B cell (primary cell): ENCODE measurements around the gene AMT. TPM values are rescaled to one million over a fixed set of nuclear protein-coding genes. Genes with fewer than 3 reads are reported as not detected.
A peak's percentile ranks its signal among the peaks of the same experiment; 100 is the strongest.
"Not testable (repeated sequence)": the region's sequence is repeated elsewhere in the genome, so short reads cannot be mapped to it uniquely, and the experiment has no call there.

Source experiments
- ATAC-seq: fragments of 200-7000 bp; cut with Tn5 transposase; one replicate; pipeline ENCODE4 v1.10.0; 2021; ENCODE audit warnings: low read depth, mild to moderate bottlenecking, moderate number of reproducible peaks, moderate library complexity
- CTCF ChIA-PET: fragments of 350-600 bp; sonication (Branson Sonifier 250); formaldehyde crosslinking; loops from one replicate; lab custom pipeline; 2021; ENCODE audit warnings: antibody characterized with exemption, inconsistent platforms; lab: Charles Lee
- POLR2A ChIA-PET: fragments of 350-600 bp; sonication (Branson Sonifier 250); formaldehyde crosslinking; loops from one replicate; lab custom pipeline; 2021; ENCODE audit warnings: antibody characterized with exemption; lab: Charles Lee
- DNase-seq: peaks from one replicate; pipeline ENCODE4 v3.0.0; 2013
- H2AFZ ChIP-seq: 2 replicates; pipeline ENCODE4 v1.6.1; 2012; ENCODE audit warnings: mild to moderate bottlenecking, low read depth, low read length; ENCODE audit not compliant: insufficient read depth, poor library complexity, severe bottlenecking
- H3K27ac ChIP-seq, 2 donors: 1 replicate in 1 of 2; 2 replicates in 1 of 2; pipeline ENCODE4 v1.5.1; 2012 to 2013; ENCODE audit warnings: low read length in 2 of 2, mild to moderate bottlenecking in 2 of 2, moderate library complexity in 1 of 2
- H3K27me3 ChIP-seq, 4 experiments: fragments of 200-600 bp in 1 of 4; sonication (generic) in 1 of 4; replicated peaks in 1 of 4; 1 replicate in 2 of 4; 2 replicates in 2 of 4; pipeline versions ENCODE4 v1.6.1 to v1.7.0; 2013 to 2016; ENCODE audit warnings: low read length in 3 of 4, mild to moderate bottlenecking in 2 of 4, mixed read lengths in 1 of 4, moderate library complexity in 1 of 4; ENCODE audit not compliant: insufficient read depth in 4 of 4, control insufficient read depth in 3 of 4; ENCODE audit errors: control extremely low read depth in 1 of 4
- H3K36me3 ChIP-seq, 2 experiments: replicated peaks in 1 of 2; 1 replicate in 1 of 2; 2 replicates in 1 of 2; pipeline versions ENCODE4 v1.6.1 to v1.7.1; 2013; ENCODE audit warnings: low read length in 1 of 2; ENCODE audit not compliant: insufficient read depth in 2 of 2, control insufficient read depth in 1 of 2; ENCODE audit errors: control extremely low read depth in 1 of 2, extremely low read depth in 1 of 2
- H3K4me1 ChIP-seq, 2 donors: fragments of 200-600 bp in 1 of 2; sonication (generic) in 1 of 2; 1 replicate in 1 of 2; 2 replicates in 1 of 2; pipeline versions ENCODE4 v1.5.1 to v1.6.1; 2013 to 2017; ENCODE audit warnings: low read length in 2 of 2; ENCODE audit not compliant: control insufficient read depth in 2 of 2, insufficient read depth in 2 of 2
- H3K4me2 ChIP-seq: replicated peaks from 2 replicates; pipeline ENCODE3; 2012; ENCODE audit warnings: mild to moderate bottlenecking, low read depth, low read length; ENCODE audit not compliant: poor library complexity, severe bottlenecking
- H3K4me3 ChIP-seq, 5 experiments: fragments of 200-600 bp in 1 of 5; sonication (generic) in 1 of 5; 1 replicate in 3 of 5; 2 replicates in 2 of 5; pipeline versions ENCODE4 v1.5.1 to v1.7.0; 2011 to 2016; ENCODE audit warnings: low read length in 4 of 5, mild to moderate bottlenecking in 4 of 5, low read depth in 2 of 5, control low read depth in 1 of 5, moderate library complexity in 1 of 5; ENCODE audit not compliant: insufficient read depth in 1 of 5; ENCODE audit errors: control extremely low read depth in 1 of 5, extremely low read depth in 1 of 5
- H3K79me2 ChIP-seq: fragments of 200-600 bp; sonication (generic); one replicate; pipeline ENCODE4 v1.6.0; 2016; ENCODE audit warnings: low read length; ENCODE audit not compliant: control insufficient read depth, insufficient read depth
- H3K9ac ChIP-seq: fragments of 200-600 bp; sonication (generic); 2 replicates; pipeline ENCODE4 v1.6.1; 2017; ENCODE audit warnings: mild to moderate bottlenecking, low read length, moderate library complexity
- H3K9me3 ChIP-seq, 3 donors: one replicate each; pipeline versions ENCODE4 v1.6.1 to v1.7.1; 2013; ENCODE audit warnings: low read length in 2 of 3; ENCODE audit not compliant: control insufficient read depth in 2 of 3, insufficient read depth in 1 of 3; ENCODE audit errors: control extremely low read depth in 1 of 3
- H4K20me1 ChIP-seq: 2 replicates; pipeline ENCODE4 v1.6.0; 2012; ENCODE audit warnings: mild to moderate bottlenecking, low read length; ENCODE audit not compliant: insufficient read depth, control insufficient read depth, poor library complexity, severe bottlenecking
- H3K27ac Mint-ChIP-seq: one replicate; pipeline ENCODE4 v1.8.0; 2021; ENCODE audit warnings: mixed read lengths
- H3K27me3 Mint-ChIP-seq: one replicate; pipeline ENCODE4 v1.8.0; 2021; ENCODE audit warnings: mixed read lengths
- H3K4me1 Mint-ChIP-seq: one replicate; pipeline ENCODE4 v1.8.0; 2021; ENCODE audit warnings: mixed read lengths
- H3K4me3 Mint-ChIP-seq: one replicate; pipeline ENCODE4 v1.8.0; 2021; ENCODE audit warnings: mixed read lengths
- H3K9me3 Mint-ChIP-seq: one replicate; pipeline ENCODE4 v1.8.0; 2022; ENCODE audit warnings: mixed read lengths; ENCODE audit not compliant: insufficient read depth
- EZH2 ChIP-seq: IDR thresholded peaks from 2 replicates; pipeline ENCODE4 v1.6.1; 2012; ENCODE audit warnings: borderline replicate concordance, low read depth, mild to moderate bottlenecking, moderate library complexity, low read length; ENCODE audit not compliant: insufficient read depth, poor library complexity, severe bottlenecking
- WGBS: methylation state at CpG from one replicate; pipeline ENCODE4 v1.1.5; 2013; ENCODE audit warnings: missing lambda C conversion rate; ENCODE audit not compliant: insufficient coverage; 5-methylcytosine and 5-hydroxymethylcytosine counted together
- intact Hi-C: fragments of 100-400 bp; cut with micrococcal nuclease; formaldehyde crosslinking; loops from one replicate; pipeline ENCODE4 v1.10.0; 2022
- polyA plus RNA-seq: library from polyadenylated mRNA; depleted of rRNA; stranded (reverse); fragments of >200 nt; gene quantifications from 2 replicates; pipeline ENCODE4 v1.2.3, GENCODE V29; 2012
- total RNA-seq, 2 donors: library from RNA; stranded (reverse); fragments of 120-200 nt in 1 of 2; gene quantifications; 1 replicate in 1 of 2; 2 replicates in 1 of 2; pipeline versions ENCODE4 v1.2.3 to v1.2.4, GENCODE V29; 2013 to 2022
- TF ChIP-seq, protein P1 (sequence below): fragments of 200-600 bp; IDR thresholded peaks from one replicate; pipeline ENCODE4 v1.8.0; 2022; ENCODE audit warnings: antibody characterized with exemption, mild to moderate bottlenecking

The AMT gene
- total and polyA plus RNA-seq, 2 donors (not counting 1 experiment from before 2014, with no cell fraction given), result 14.0 to 44.0 TPM

DNA sequence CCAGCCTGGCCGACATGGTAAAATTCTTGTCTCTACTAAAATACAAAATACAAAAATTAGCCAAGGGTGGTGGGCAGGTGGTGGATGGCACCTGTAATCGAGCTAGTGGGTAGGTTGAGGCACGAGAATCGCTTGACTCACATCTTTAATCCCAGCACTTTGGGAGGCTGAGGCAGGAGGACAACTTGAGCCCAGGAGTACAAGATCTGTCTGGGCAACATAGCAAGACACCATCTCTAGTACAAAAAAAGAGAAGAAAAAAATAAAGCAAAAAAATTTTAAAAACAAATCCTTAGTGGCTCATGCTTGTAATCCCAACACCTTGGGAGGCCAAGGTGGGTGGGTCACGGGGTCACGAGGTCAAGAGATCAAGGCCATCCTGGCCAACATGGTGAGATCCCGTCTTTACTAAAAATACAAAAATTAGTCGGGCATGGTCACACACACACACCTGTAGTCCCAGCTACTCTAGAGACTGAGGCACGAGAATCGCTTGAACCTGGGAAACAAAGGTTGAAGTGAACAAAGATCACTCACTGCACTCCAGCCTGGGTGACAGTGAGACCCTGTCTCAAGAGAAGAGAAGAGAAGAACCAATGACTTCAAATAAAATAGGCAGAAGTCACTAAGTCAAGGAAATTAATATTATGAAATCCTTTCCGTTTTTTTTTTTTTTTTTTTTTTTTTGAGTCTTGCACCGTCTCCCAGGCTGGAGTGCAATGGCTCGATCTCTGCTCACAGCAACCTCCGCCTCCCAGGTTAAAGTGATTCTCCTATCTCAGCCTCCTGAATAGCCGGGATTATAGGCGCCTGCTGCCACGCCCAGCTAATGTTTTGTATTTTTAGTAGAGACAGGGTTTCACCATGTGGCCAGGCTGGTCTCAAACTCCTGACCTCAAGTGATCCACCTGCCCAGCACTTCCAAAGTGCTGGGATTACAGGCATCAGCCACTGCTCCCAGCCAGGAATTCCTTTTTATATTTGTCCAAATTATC, 15.4 kb downstream of the AMT start:
- Mint-ChIP-seq H3K27ac (peak overlapping the region; percentile 84), H3K27me3 (no peaks in the 10 kb centered on the region), H3K4me1 (peaks cover 56% of the 10 kb centered on the region), H3K9me3 (no peaks in the 10 kb centered on the region), H3K4me3 (peak overlapping the region; percentile 62)
- Histone ChIP-seq H3K4me2 (peak overlapping the region; percentile 31), H2AFZ (no peak overlapping the region), H3K9ac (no peak overlapping the region), H3K27ac (peak overlapping the region; percentile 39 to 76), H3K9me3 (no peaks in the 10 kb centered on the region), H3K4me1 (peaks cover 48 to 52% of the 10 kb centered on the region in 2 donors), H3K36me3 (peaks cover 4 to 13% of the 10 kb centered on the region in 2 experiments), H3K27me3 (no peaks in the 10 kb centered on the region), H4K20me1 (peaks cover 91% of the 10 kb centered on the region), H3K4me3 (no peak overlapping the region), H3K79me2 (peaks cover 95% of the 10 kb centered on the region)
- ATAC-seq (no peak), DNase-seq (no peak)
- CTCF ChIA-PET, result interaction anchor here (0.6 to 0.7 kb wide), 4 partner anchors 12 to 396 kb away, joined by 3 read pairs; no protein-coding TSS in a partner anchor
- POLR2A ChIA-PET, result no interaction called here
- 87% methylated on average over 2 of the region's 17 CpGs for WGBS
- no peak for TF ChIP-seq EZH2
- TF ChIP-seq, protein P1, sequence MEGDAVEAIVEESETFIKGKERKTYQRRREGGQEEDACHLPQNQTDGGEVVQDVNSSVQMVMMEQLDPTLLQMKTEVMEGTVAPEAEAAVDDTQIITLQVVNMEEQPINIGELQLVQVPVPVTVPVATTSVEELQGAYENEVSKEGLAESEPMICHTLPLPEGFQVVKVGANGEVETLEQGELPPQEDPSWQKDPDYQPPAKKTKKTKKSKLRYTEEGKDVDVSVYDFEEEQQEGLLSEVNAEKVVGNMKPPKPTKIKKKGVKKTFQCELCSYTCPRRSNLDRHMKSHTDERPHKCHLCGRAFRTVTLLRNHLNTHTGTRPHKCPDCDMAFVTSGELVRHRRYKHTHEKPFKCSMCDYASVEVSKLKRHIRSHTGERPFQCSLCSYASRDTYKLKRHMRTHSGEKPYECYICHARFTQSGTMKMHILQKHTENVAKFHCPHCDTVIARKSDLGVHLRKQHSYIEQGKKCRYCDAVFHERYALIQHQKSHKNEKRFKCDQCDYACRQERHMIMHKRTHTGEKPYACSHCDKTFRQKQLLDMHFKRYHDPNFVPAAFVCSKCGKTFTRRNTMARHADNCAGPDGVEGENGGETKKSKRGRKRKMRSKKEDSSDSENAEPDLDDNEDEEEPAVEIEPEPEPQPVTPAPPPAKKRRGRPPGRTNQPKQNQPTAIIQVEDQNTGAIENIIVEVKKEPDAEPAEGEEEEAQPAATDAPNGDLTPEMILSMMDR, result no peak
- intact Hi-C loops, result no loop called here

GRCh38 chr3:49405570-49405969, 16.7 kb downstream of the AMT start:
- Histone ChIP-seq H3K79me2 (peaks cover 99% of the 10 kb centered on the region), H3K4me1 (peaks cover 55 to 62% of the 10 kb centered on the region in 2 donors), H3K36me3 (peaks cover 4 to 18% of the 10 kb centered on the region in 2 experiments), H4K20me1 (peaks cover 98% of the 10 kb centered on the region), H3K27ac (peak overlapping the region in 1 of 2 donors; percentile 76)
- H3K9me3 ChIP-seq, DNase-seq, ATAC-seq, H3K27me3 ChIP-seq, H3K4me2 ChIP-seq, H2AFZ ChIP-seq, POLR2A ChIA-PET, H3K9ac ChIP-seq, H3K4me3 ChIP-seq, H3K27me3 Mint-ChIP-seq, intact Hi-C loops, H3K9me3 Mint-ChIP-seq: not testable (repeated sequence)
- Mint-ChIP-seq H3K4me3 (peak overlapping the region; percentile 37), H3K27ac (peak overlapping the region; percentile 34), H3K4me1 (peaks cover 60% of the 10 kb centered on the region)
- CTCF ChIA-PET, result interaction anchor here (1.1 kb wide), 1 partner anchor 43 kb away, joined by 5 read pairs; no protein-coding TSS in a partner anchor
- 87% methylated on average over 3 of the region's 9 CpGs for WGBS
